Upper lobe of left lung (tissue), 4 donors: ENCODE measurements around the gene SUSD5.

Source experiments
- POLR2A ChIP-seq, 4 donors: fragments of 450-650 bp; IDR thresholded peaks; one replicate each; pipeline ENCODE4 v1.5.1; 2016 to 2017; ENCODE audit warnings: antibody characterized with exemption in 4 of 4, mild to moderate bottlenecking in 2 of 4
- TF ChIP-seq, protein P1 (sequence below), 6 experiments: fragments of 450-650 bp in 4 of 6; fragments of 200-600 bp in 2 of 6; sonication (generic) in 2 of 6; IDR thresholded peaks; one replicate each; pipeline ENCODE4 v1.5.1; 2016 to 2019; ENCODE audit warnings: antibody characterized with exemption in 6 of 6

DNA sequence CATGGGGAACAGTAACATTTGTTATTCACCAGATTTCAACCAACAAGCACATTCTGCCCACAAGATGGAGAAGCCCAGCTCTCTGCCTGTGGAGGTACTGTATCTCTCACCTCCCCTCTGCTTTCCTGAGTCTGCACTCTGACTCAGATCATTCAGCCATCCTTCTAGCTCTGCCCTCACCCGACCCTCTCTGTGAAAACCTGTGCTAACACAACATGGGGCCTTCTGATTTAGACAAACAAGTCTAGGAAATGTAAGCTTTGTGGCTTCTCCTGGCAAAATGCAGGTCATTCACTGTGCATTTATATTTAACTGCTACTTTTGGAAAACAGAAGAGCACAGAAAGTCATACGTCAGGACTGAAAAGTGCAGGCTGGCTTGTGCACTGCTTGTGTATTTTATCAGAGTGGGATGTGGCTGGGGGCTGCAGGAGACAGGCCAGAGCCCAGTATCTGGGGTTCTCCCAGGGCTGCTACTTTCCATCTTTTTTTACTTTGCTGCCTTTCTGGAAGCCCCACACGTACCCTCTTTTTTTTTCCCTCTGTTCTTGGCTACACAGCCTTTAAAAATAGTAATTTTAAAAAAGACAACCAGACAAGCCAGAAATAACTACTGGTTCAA lies 50.8 kb downstream of the SUSD5 start:
- no peak for TF ChIP-seq POLR2A (IDR thresholded peaks at IDR 0.05)
- TF ChIP-seq, protein P1, sequence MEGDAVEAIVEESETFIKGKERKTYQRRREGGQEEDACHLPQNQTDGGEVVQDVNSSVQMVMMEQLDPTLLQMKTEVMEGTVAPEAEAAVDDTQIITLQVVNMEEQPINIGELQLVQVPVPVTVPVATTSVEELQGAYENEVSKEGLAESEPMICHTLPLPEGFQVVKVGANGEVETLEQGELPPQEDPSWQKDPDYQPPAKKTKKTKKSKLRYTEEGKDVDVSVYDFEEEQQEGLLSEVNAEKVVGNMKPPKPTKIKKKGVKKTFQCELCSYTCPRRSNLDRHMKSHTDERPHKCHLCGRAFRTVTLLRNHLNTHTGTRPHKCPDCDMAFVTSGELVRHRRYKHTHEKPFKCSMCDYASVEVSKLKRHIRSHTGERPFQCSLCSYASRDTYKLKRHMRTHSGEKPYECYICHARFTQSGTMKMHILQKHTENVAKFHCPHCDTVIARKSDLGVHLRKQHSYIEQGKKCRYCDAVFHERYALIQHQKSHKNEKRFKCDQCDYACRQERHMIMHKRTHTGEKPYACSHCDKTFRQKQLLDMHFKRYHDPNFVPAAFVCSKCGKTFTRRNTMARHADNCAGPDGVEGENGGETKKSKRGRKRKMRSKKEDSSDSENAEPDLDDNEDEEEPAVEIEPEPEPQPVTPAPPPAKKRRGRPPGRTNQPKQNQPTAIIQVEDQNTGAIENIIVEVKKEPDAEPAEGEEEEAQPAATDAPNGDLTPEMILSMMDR (IDR thresholded peaks at IDR 0.05) = no peak
